B cell (primary cell): ENCODE data around the gene TRPV5. TPM values are rescaled to one million over a fixed set of nuclear protein-coding genes. Genes with fewer than 3 reads are reported as not detected.

Experiments
- ATAC-seq: fragments of 200-7000 bp; cut with Tn5 transposase; one replicate; pipeline ENCODE4 v1.10.0; 2021; ENCODE audit warnings: low read depth, mild to moderate bottlenecking, moderate number of reproducible peaks, moderate library complexity
- CTCF ChIA-PET: fragments of 350-600 bp; sonication (Branson Sonifier 250); formaldehyde crosslinking; loops from one replicate; lab custom pipeline; 2021; ENCODE audit warnings: antibody characterized with exemption, inconsistent platforms; lab: Charles Lee
- POLR2A ChIA-PET: fragments of 350-600 bp; sonication (Branson Sonifier 250); formaldehyde crosslinking; loops from one replicate; lab custom pipeline; 2021; ENCODE audit warnings: antibody characterized with exemption; lab: Charles Lee
- DNase-seq: peaks from one replicate; pipeline ENCODE4 v3.0.0; 2013
- H2AFZ ChIP-seq: 2 replicates; pipeline ENCODE4 v1.6.1; 2012; ENCODE audit warnings: mild to moderate bottlenecking, low read depth, low read length; ENCODE audit not compliant: insufficient read depth, poor library complexity, severe bottlenecking
- H3K27ac ChIP-seq, 2 donors: 1 replicate in 1 of 2; 2 replicates in 1 of 2; pipeline ENCODE4 v1.5.1; 2012 to 2013; ENCODE audit warnings: low read length in 2 of 2, mild to moderate bottlenecking in 2 of 2, moderate library complexity in 1 of 2
- H3K27me3 ChIP-seq, 4 experiments: fragments of 200-600 bp in 1 of 4; sonication (generic) in 1 of 4; replicated peaks in 1 of 4; 1 replicate in 2 of 4; 2 replicates in 2 of 4; pipeline versions ENCODE4 v1.6.1 to v1.7.0; 2013 to 2016; ENCODE audit warnings: low read length in 3 of 4, mild to moderate bottlenecking in 2 of 4, mixed read lengths in 1 of 4, moderate library complexity in 1 of 4; ENCODE audit not compliant: insufficient read depth in 4 of 4, control insufficient read depth in 3 of 4; ENCODE audit errors: control extremely low read depth in 1 of 4
- H3K36me3 ChIP-seq, 2 experiments: replicated peaks in 1 of 2; 1 replicate in 1 of 2; 2 replicates in 1 of 2; pipeline versions ENCODE4 v1.6.1 to v1.7.1; 2013; ENCODE audit warnings: low read length in 1 of 2; ENCODE audit not compliant: insufficient read depth in 2 of 2, control insufficient read depth in 1 of 2; ENCODE audit errors: control extremely low read depth in 1 of 2, extremely low read depth in 1 of 2
- H3K4me1 ChIP-seq, 2 donors: fragments of 200-600 bp in 1 of 2; sonication (generic) in 1 of 2; 1 replicate in 1 of 2; 2 replicates in 1 of 2; pipeline versions ENCODE4 v1.5.1 to v1.6.1; 2013 to 2017; ENCODE audit warnings: low read length in 2 of 2; ENCODE audit not compliant: control insufficient read depth in 2 of 2, insufficient read depth in 2 of 2
- H3K4me2 ChIP-seq: replicated peaks from 2 replicates; pipeline ENCODE3; 2012; ENCODE audit warnings: mild to moderate bottlenecking, low read depth, low read length; ENCODE audit not compliant: poor library complexity, severe bottlenecking
- H3K4me3 ChIP-seq, 5 experiments: fragments of 200-600 bp in 1 of 5; sonication (generic) in 1 of 5; 1 replicate in 3 of 5; 2 replicates in 2 of 5; pipeline versions ENCODE4 v1.5.1 to v1.7.0; 2011 to 2016; ENCODE audit warnings: low read length in 4 of 5, mild to moderate bottlenecking in 4 of 5, low read depth in 2 of 5, control low read depth in 1 of 5, moderate library complexity in 1 of 5; ENCODE audit not compliant: insufficient read depth in 1 of 5; ENCODE audit errors: control extremely low read depth in 1 of 5, extremely low read depth in 1 of 5
- H3K79me2 ChIP-seq: fragments of 200-600 bp; sonication (generic); one replicate; pipeline ENCODE4 v1.6.0; 2016; ENCODE audit warnings: low read length; ENCODE audit not compliant: control insufficient read depth, insufficient read depth
- H3K9ac ChIP-seq: fragments of 200-600 bp; sonication (generic); 2 replicates; pipeline ENCODE4 v1.6.1; 2017; ENCODE audit warnings: mild to moderate bottlenecking, low read length, moderate library complexity
- H3K9me3 ChIP-seq, 3 donors: one replicate each; pipeline versions ENCODE4 v1.6.1 to v1.7.1; 2013; ENCODE audit warnings: low read length in 2 of 3; ENCODE audit not compliant: control insufficient read depth in 2 of 3, insufficient read depth in 1 of 3; ENCODE audit errors: control extremely low read depth in 1 of 3
- H4K20me1 ChIP-seq: 2 replicates; pipeline ENCODE4 v1.6.0; 2012; ENCODE audit warnings: mild to moderate bottlenecking, low read length; ENCODE audit not compliant: insufficient read depth, control insufficient read depth, poor library complexity, severe bottlenecking
- H3K27ac Mint-ChIP-seq: one replicate; pipeline ENCODE4 v1.8.0; 2021; ENCODE audit warnings: mixed read lengths
- H3K27me3 Mint-ChIP-seq: one replicate; pipeline ENCODE4 v1.8.0; 2021; ENCODE audit warnings: mixed read lengths
- H3K4me1 Mint-ChIP-seq: one replicate; pipeline ENCODE4 v1.8.0; 2021; ENCODE audit warnings: mixed read lengths
- H3K4me3 Mint-ChIP-seq: one replicate; pipeline ENCODE4 v1.8.0; 2021; ENCODE audit warnings: mixed read lengths
- H3K9me3 Mint-ChIP-seq: one replicate; pipeline ENCODE4 v1.8.0; 2022; ENCODE audit warnings: mixed read lengths; ENCODE audit not compliant: insufficient read depth
- EZH2 ChIP-seq: IDR thresholded peaks from 2 replicates; pipeline ENCODE4 v1.6.1; 2012; ENCODE audit warnings: borderline replicate concordance, low read depth, mild to moderate bottlenecking, moderate library complexity, low read length; ENCODE audit not compliant: insufficient read depth, poor library complexity, severe bottlenecking
- WGBS: methylation state at CpG from one replicate; pipeline ENCODE4 v1.1.5; 2013; ENCODE audit warnings: missing lambda C conversion rate; ENCODE audit not compliant: insufficient coverage; 5-methylcytosine and 5-hydroxymethylcytosine counted together
- intact Hi-C: fragments of 100-400 bp; cut with micrococcal nuclease; formaldehyde crosslinking; loops from one replicate; pipeline ENCODE4 v1.10.0; 2022
- polyA plus RNA-seq: library from polyadenylated mRNA; depleted of rRNA; stranded (reverse); fragments of >200 nt; gene quantifications from 2 replicates; pipeline ENCODE4 v1.2.3, GENCODE V29; 2012
- total RNA-seq, 2 donors: library from RNA; stranded (reverse); fragments of 120-200 nt in 1 of 2; gene quantifications; 1 replicate in 1 of 2; 2 replicates in 1 of 2; pipeline versions ENCODE4 v1.2.3 to v1.2.4, GENCODE V29; 2013 to 2022
- TF ChIP-seq, protein P1 (sequence below): fragments of 200-600 bp; IDR thresholded peaks from one replicate; pipeline ENCODE4 v1.8.0; 2022; ENCODE audit warnings: antibody characterized with exemption, mild to moderate bottlenecking

The TRPV5 gene
- total and polyA plus RNA-seq, 2 donors (not counting 1 experiment from before 2014, with no cell fraction given), result 0.03 TPM; not detected in 1

- Histone ChIP-seq H3K4me3 (no peak overlapping the region), H4K20me1 (no peaks in the 10 kb centered on the region), H2AFZ (no peak overlapping the region), H3K27ac (no peak overlapping the region), H3K79me2 (no peaks in the 10 kb centered on the region), H3K4me2 (no peak overlapping the region), H3K9ac (no peak overlapping the region), H3K36me3 (no peaks in the 10 kb centered on the region), H3K4me1 (no peaks in the 10 kb centered on the region), H3K9me3 (peaks cover 0 to under 1% (median 0%) of the 10 kb centered on the region in 3 donors), H3K27me3 (peaks cover 0 to 8% (median 1%) of the 10 kb centered on the region in 4 experiments)
- no peak overlapping the region for H3K27ac Mint-ChIP-seq
- TF ChIP-seq, protein P1, sequence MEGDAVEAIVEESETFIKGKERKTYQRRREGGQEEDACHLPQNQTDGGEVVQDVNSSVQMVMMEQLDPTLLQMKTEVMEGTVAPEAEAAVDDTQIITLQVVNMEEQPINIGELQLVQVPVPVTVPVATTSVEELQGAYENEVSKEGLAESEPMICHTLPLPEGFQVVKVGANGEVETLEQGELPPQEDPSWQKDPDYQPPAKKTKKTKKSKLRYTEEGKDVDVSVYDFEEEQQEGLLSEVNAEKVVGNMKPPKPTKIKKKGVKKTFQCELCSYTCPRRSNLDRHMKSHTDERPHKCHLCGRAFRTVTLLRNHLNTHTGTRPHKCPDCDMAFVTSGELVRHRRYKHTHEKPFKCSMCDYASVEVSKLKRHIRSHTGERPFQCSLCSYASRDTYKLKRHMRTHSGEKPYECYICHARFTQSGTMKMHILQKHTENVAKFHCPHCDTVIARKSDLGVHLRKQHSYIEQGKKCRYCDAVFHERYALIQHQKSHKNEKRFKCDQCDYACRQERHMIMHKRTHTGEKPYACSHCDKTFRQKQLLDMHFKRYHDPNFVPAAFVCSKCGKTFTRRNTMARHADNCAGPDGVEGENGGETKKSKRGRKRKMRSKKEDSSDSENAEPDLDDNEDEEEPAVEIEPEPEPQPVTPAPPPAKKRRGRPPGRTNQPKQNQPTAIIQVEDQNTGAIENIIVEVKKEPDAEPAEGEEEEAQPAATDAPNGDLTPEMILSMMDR, result no peak
- TF ChIP-seq EZH2, result no peak
- DNase-seq, result no peak
- WGBS, result 62% methylated on average over 4 of the region's 9 CpGs
- ChIA-PET POLR2A (no interaction called here), CTCF (interaction anchor here (0.7 to 4.6 kb wide), 24 partner anchors 9 to 338 kb away, joined by 3 to 29 read pairs (median 4); partner anchors contain the start of gene EPHB6)
- H3K4me3 Mint-ChIP-seq, result no peak overlapping the region
- H3K9me3 Mint-ChIP-seq, result no peaks in the 10 kb centered on the region
- peaks cover 10% of the 10 kb centered on the region for H3K27me3 Mint-ChIP-seq
- H3K4me1 Mint-ChIP-seq, result no peaks in the 10 kb centered on the region
- intact Hi-C loops, result loop anchor here (1.0 to 2.0 kb wide), 4 partner anchors 27 to 333 kb away; no protein-coding TSS in a partner anchor
- no peak for ATAC-seq
These were observed 51.8 kb downstream of the TRPV5 start for GRCh38 chr7:142881586-142882337.
